ENCODE results near the gene MAST4. TPM values are rescaled to one million over a fixed set of nuclear protein-coding genes. Genes with fewer than 3 reads are reported as not detected.

Gene MAST4
- total and polyA plus RNA-seq, 2 donors (not counting 1 experiment from before 2014, with no cell fraction given): 2.5 to 57.1 TPM

DNA sequence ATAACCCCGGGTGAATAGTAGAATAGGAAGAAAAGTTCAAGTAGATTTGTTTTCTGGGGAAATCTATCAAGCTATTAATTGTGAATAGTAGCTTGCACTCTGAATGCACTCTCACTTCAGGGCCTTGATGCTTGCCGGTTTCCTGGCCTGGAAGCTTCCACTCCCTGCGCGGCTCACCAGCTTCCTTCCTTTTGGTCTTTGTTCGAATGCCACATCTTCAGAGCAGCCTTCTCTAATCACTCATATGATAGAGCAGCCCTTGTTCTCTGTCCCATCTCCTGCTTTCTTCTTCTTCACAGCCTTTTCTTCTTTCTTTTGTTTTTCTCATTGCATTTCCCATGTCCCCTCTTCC, 146.7 kb downstream of the MAST4 start:
- CTCF ChIA-PET: interaction anchor here (1.0 to 2.7 kb wide), 3 partner anchors 11 to 435 kb away, joined by 3 to 19 read pairs (median 9); no protein-coding TSS in a partner anchor

DNA sequence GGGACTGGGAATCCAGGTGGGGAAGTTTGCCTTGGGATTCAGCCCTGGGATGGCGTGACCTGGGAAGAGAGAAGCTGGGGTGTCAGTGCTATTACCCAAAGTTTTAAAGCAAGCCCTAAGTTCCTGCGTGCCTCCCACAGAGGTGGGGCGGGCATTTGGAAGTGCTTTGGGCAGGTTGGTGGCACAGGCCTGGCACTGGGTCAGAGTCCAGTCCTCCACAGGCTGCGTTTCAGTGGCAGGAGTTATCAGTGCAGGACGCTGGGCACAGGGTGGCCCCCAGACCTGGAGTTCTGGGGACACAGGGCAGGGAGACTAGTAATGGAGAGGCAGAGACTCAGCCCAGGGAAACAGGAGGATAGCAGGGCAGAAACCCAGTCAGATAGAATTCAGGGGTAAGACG, 147.2 kb downstream of the MAST4 start:
- Mint-ChIP-seq H3K9me3 (ENCODE audit: insufficient read depth) (no peaks in the 10 kb centered on the region), H3K27ac (no peak overlapping the region), H3K27me3 (peaks cover 5% of the 10 kb centered on the region), H3K4me3 (no peak overlapping the region), H3K4me1 (no peaks in the 10 kb centered on the region)
- Histone ChIP-seq H3K27ac (ENCODE audit: low read length in 2 of 2) (no peak overlapping the region), H3K4me2 (replicated peaks; ENCODE audit: low read depth, low read length, poor library complexity, severe bottlenecking) (no peak overlapping the region), H3K9me3 (ENCODE audit: control extremely low read depth in 1 of 3, control insufficient read depth in 2 of 3, insufficient read depth in 1 of 3, low read length in 2 of 3) (no peaks in the 10 kb centered on the region), H2AFZ (ENCODE audit: insufficient read depth, low read depth, low read length, poor library complexity, severe bottlenecking) (no peak overlapping the region), H4K20me1 (ENCODE audit: control insufficient read depth, insufficient read depth, low read length, poor library complexity, severe bottlenecking) (no peaks in the 10 kb centered on the region), H3K9ac (ENCODE audit: low read length) (no peak overlapping the region), H3K4me1 (ENCODE audit: control insufficient read depth in 2 of 2, insufficient read depth in 2 of 2, low read length in 2 of 2) (no peaks in the 10 kb centered on the region), H3K4me3 (ENCODE audit: control extremely low read depth in 1 of 5, extremely low read depth in 1 of 5, insufficient read depth in 1 of 5, low read depth in 2 of 5, low read length in 4 of 5) (no peak overlapping the region), H3K79me2 (ENCODE audit: control insufficient read depth, insufficient read depth, low read length) (no peaks in the 10 kb centered on the region), H3K36me3 (replicated peaks in 1 of 2; ENCODE audit: control extremely low read depth in 1 of 2, control insufficient read depth in 1 of 2, extremely low read depth in 1 of 2, insufficient read depth in 2 of 2, low read length in 1 of 2) (no peaks in the 10 kb centered on the region), H3K27me3 (replicated peaks in 1 of 4; ENCODE audit: control extremely low read depth in 1 of 4, control insufficient read depth in 3 of 4, insufficient read depth in 4 of 4, low read length in 3 of 4) (peaks cover 0 to 2% (median 0%) of the 10 kb centered on the region in 4 experiments)
- intact Hi-C loops (cut with micrococcal nuclease): no loop called here
- DNase-seq (no peak), ATAC-seq (ENCODE audit: low read depth) (no peak)
- CTCF ChIA-PET: interaction anchor here (1.0 to 2.7 kb wide), 3 partner anchors 11 to 436 kb away, joined by 3 to 19 read pairs (median 9); no protein-coding TSS in a partner anchor
- no peak for TF ChIP-seq EZH2 (IDR thresholded peaks at IDR 0.05; ENCODE audit: borderline replicate concordance, insufficient read depth, low read depth, low read length, poor library complexity, severe bottlenecking)
- TF ChIP-seq, protein P1, sequence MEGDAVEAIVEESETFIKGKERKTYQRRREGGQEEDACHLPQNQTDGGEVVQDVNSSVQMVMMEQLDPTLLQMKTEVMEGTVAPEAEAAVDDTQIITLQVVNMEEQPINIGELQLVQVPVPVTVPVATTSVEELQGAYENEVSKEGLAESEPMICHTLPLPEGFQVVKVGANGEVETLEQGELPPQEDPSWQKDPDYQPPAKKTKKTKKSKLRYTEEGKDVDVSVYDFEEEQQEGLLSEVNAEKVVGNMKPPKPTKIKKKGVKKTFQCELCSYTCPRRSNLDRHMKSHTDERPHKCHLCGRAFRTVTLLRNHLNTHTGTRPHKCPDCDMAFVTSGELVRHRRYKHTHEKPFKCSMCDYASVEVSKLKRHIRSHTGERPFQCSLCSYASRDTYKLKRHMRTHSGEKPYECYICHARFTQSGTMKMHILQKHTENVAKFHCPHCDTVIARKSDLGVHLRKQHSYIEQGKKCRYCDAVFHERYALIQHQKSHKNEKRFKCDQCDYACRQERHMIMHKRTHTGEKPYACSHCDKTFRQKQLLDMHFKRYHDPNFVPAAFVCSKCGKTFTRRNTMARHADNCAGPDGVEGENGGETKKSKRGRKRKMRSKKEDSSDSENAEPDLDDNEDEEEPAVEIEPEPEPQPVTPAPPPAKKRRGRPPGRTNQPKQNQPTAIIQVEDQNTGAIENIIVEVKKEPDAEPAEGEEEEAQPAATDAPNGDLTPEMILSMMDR (IDR thresholded peaks at IDR 0.05): no peak
- 86% methylated on average over 5 of the region's 6 CpGs for WGBS (ENCODE audit: insufficient coverage)
- POLR2A ChIA-PET: no interaction called here

More for the DNA sequence above, 146.7 kb downstream of the MAST4 start:
- POLR2A ChIA-PET: no interaction called here
- Histone ChIP-seq H3K36me3 (replicated peaks in 1 of 2; ENCODE audit: control extremely low read depth in 1 of 2, control insufficient read depth in 1 of 2, extremely low read depth in 1 of 2, insufficient read depth in 2 of 2, low read length in 1 of 2) (no peaks in the 10 kb centered on the region), H3K27ac (ENCODE audit: low read length in 2 of 2) (no peak overlapping the region), H3K9ac (ENCODE audit: low read length) (no peak overlapping the region), H3K79me2 (ENCODE audit: control insufficient read depth, insufficient read depth, low read length) (no peaks in the 10 kb centered on the region), H3K9me3 (ENCODE audit: control extremely low read depth in 1 of 3, control insufficient read depth in 2 of 3, insufficient read depth in 1 of 3, low read length in 2 of 3) (no peaks in the 10 kb centered on the region), H2AFZ (ENCODE audit: insufficient read depth, low read depth, low read length, poor library complexity, severe bottlenecking) (no peak overlapping the region), H4K20me1 (ENCODE audit: control insufficient read depth, insufficient read depth, low read length, poor library complexity, severe bottlenecking) (no peaks in the 10 kb centered on the region), H3K4me3 (ENCODE audit: control extremely low read depth in 1 of 5, extremely low read depth in 1 of 5, insufficient read depth in 1 of 5, low read depth in 2 of 5, low read length in 4 of 5) (no peak overlapping the region), H3K4me1 (ENCODE audit: control insufficient read depth in 2 of 2, insufficient read depth in 2 of 2, low read length in 2 of 2) (no peaks in the 10 kb centered on the region), H3K4me2 (replicated peaks; ENCODE audit: low read depth, low read length, poor library complexity, severe bottlenecking) (no peak overlapping the region), H3K27me3 (replicated peaks in 1 of 4; ENCODE audit: control extremely low read depth in 1 of 4, control insufficient read depth in 3 of 4, insufficient read depth in 4 of 4, low read length in 3 of 4) (peaks cover 0 to under 1% (median 0%) of the 10 kb centered on the region in 4 experiments)
- H3K27ac Mint-ChIP-seq: no peak overlapping the region
- ATAC-seq (ENCODE audit: low read depth): no peak
- DNase-seq: no peak
- no peaks in the 10 kb centered on the region for H3K4me1 Mint-ChIP-seq
- WGBS (ENCODE audit: insufficient coverage): 17% methylated on average over 4 of the region's 5 CpGs
- H3K9me3 Mint-ChIP-seq (ENCODE audit: insufficient read depth): no peaks in the 10 kb centered on the region
- no peak for TF ChIP-seq EZH2 (IDR thresholded peaks at IDR 0.05; ENCODE audit: borderline replicate concordance, insufficient read depth, low read depth, low read length, poor library complexity, severe bottlenecking)
- TF ChIP-seq, protein P1 (IDR thresholded peaks at IDR 0.05): no peak
- H3K27me3 Mint-ChIP-seq: peaks cover 5% of the 10 kb centered on the region
- H3K4me3 Mint-ChIP-seq: no peak overlapping the region
- intact Hi-C loops (cut with micrococcal nuclease): no loop called here

Measured in B cell (primary cell).